Hematopoietic multipotent progenitor cell treated with erythropoietin and hydrocortisone succinate and interleukin-3 and kit ligand, for 6 days (in vitro differentiated cells): ENCODE results near the gene MORF4L2.

Source experiments
- DNase-seq: peaks from one replicate; pipeline ENCODE4 v3.0.0-alpha.2; 2015

Gene MORF4L2

DNA sequence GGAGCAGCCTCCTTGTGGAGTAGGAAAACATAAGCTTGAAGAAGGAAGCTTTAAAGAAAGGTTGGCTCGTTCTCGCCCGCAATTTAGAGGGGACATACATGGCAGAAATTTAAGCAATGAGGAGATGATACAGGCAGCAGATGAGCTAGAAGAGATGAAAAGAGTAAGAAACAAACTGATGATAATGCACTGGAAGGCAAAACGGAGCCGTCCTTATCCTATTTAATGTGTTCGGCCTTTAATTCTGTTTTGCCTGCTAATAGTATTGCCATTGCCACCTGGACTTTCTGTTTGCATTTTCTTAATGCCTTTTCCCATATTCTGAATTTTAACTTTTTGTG lies 56.4 kb downstream of the MORF4L2 start:
- no peak for DNase-seq

DNA sequence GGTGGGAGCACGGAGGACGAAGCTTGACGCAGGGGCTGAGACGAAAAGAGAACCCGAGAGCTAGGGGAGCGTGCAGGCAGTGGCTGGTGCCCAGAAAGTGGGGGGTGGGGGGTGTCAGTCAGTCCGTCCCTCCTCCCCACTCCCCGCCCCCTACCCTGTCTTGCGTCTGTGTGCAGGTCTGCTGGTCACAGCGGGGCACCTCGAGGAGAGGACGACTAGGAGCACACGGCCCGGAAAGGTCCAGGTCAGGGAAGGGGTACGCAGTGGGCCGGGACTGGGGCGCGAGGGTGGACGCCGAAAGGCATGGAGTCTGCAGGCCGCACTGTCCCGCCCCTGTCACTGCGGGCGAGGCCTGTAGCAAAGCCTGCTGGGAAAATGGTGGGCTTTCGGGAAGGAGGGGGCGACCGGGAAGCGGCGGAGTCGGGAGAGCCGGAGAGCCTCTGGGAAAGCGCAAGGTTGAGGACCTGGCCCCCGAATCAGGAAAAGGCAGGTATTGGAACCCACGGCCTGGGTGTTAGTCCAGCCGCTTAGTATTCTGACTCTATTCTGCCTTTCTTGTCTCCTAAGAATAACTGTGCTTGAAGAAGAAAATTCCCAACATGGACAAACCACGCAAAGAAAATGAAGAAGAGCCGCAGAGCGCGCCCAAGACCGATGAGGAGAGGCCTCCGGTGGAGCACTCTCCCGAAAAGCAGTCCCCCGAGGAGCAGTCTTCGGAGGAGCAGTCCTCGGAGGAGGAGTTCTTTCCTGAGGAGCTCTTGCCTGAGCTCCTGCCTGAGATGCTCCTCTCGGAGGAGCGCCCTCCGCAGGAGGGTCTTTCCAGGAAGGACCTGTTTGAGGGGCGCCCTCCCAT lies 57.0 kb downstream of the MORF4L2 start:
- peak; percentile 54 for DNase-seq

DNA sequence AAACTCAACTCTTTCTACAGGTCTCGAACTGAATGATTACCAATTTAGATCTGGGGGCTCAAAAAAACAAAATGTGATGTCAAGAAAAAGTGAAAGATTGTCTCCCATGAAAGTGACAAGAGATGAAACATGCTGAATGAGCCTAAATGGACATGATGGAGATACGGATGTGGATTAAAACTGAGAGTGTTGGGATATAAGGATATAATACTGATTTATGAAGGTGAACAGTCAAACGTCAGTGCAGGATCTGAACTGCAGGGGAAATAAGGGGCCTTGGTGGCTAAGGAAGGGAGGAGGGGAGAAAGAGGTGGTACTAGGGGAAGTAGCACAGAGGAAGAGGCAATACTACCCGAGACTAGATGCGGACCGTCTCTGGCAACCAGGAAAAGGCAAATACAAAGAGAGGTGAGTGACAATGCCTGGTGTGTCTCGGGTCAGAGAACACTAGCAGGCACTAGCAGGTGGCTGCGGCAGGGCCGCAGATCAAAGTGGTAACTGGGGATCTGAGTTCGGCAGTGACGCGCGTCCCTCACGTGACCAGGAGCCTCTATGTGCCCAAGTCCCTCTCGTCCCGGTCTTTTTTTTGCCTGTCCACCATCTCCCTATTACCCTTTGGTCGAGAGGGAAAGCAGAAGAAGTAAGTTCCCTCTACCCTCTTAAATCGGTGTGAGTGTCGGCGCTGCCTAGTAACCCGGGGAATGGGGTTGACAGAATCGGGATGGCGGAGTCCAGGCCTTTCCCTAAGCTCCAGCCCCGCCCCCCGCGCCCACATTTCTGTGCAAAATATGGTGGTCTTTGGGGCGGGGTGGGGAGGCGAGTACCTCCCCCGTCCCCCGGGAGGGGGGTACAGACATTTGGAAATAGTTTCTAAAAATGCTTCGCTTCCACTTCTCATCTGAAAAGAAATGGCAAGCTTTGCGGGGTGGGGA lies 57.8 kb downstream of the MORF4L2 start, which contains the start of gene TCEAL1:
Gene TCEAL1 (plus strand): TSS at position 590 of the 932 bp plus-strand sequence. CDS start 942 bp downstream, outside the sequence.
- peak; percentile 52 for DNase-seq

DNA sequence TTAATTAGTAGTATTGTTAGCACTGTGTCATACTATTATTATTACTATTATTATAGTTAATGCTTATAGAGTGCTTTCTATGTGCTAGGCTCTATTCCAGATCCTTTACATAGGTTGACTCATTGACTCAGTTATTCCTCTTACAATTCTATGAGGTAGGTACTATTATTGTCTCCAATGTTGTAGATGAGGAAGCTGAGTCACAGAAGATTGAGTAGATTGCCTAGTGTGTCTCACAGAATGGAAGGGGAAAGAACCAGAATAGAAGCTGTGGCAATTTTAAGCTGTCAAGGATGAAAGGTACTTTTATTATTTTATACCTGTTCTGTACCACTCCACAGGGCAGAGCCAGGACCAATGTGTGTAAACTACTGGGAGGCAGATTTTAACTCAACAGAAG lies 59.6 kb downstream of the MORF4L2 start:
- DNase-seq: no peak
